ENCODE measurements around the gene KRT14. TPM values are rescaled to one million over a fixed set of nuclear protein-coding genes. Genes with fewer than 3 reads are reported as not detected.
"Not testable (repeated sequence)": the region's sequence is repeated elsewhere in the genome, so short reads cannot be mapped to it uniquely, and the experiment has no call there.

Gene KRT14
- total RNA-seq, result 0.20 TPM

- DNase-seq (ENCODE audit: low spot score), result no peak
These were observed at the start of gene KRT14 for GRCh38 chr17:41586863-41587495. KRT14 (minus strand) TSS chr17:41586895; CDS start chr17:41586834, 61 bp downstream.

GRCh38 chr17:41635121-41636097 is 48.7 kb upstream of the KRT14 start:
- peak; percentile 26 for DNase-seq (ENCODE audit: low spot score)

- no peak for DNase-seq (ENCODE audit: low spot score)
These were observed 47.9 kb upstream of the KRT14 start for GRCh38 chr17:41634639-41635038.

GRCh38 chr17:41633556-41634199 is 47.0 kb upstream of the KRT14 start:
- DNase-seq (ENCODE audit: low spot score), result no peak

GRCh38 chr17:41632482-41633105 is 45.9 kb upstream of the KRT14 start:
- DNase-seq (ENCODE audit: low spot score), result no peak

GRCh38 chr17:41631898-41632285 is 45.2 kb upstream of the KRT14 start:
- DNase-seq (ENCODE audit: low spot score), result no peak

- no peak for DNase-seq (ENCODE audit: low spot score)
These were observed 44.6 kb upstream of the KRT14 start for GRCh38 chr17:41631025-41631897.

GRCh38 chr17:41629826-41630670 is 43.4 kb upstream of the KRT14 start:
- no peak for DNase-seq (ENCODE audit: low spot score)

GRCh38 chr17:41629316-41629715 is 42.6 kb upstream of the KRT14 start:
- no peak for DNase-seq (ENCODE audit: low spot score)

GRCh38 chr17:41628621-41629255 is 42.0 kb upstream of the KRT14 start:
- not testable (repeated sequence) for DNase-seq (ENCODE audit: low spot score)

GRCh38 chr17:41628073-41628370 is 41.3 kb upstream of the KRT14 start:
- DNase-seq (ENCODE audit: low spot score), result not testable (repeated sequence)

GRCh38 chr17:41627316-41628072 is 40.8 kb upstream of the KRT14 start:
- no peak for DNase-seq (ENCODE audit: low spot score)

GRCh38 chr17:41626914-41627295 is 40.2 kb upstream of the KRT14 start:
- DNase-seq (ENCODE audit: low spot score), result not testable (repeated sequence)

- not testable (repeated sequence) for DNase-seq (ENCODE audit: low spot score)
These were observed 39.6 kb upstream of the KRT14 start for GRCh38 chr17:41626028-41626913.

- no peak for DNase-seq (ENCODE audit: low spot score)
These were observed 38.9 kb upstream of the KRT14 start for GRCh38 chr17:41625602-41626001.

- no peak for DNase-seq (ENCODE audit: low spot score)
These were observed 37.8 kb upstream of the KRT14 start, which contains the start of gene KRT17 for GRCh38 chr17:41624208-41625101. KRT17 (minus strand) TSS chr17:41624575; CDS start chr17:41624509, 66 bp downstream.

Measured in mucosa of gallbladder (tissue), 1 donor.